HG03159 (cell line): Measurements from ENCODE around the gene ZMIZ1.

Experiments used
- ATAC-seq: cut with Tn5 transposase; IDR thresholded peaks from one replicate; pipeline ENCODE4 v1.9.1; 2021; ENCODE audit warnings: mild to moderate bottlenecking, moderate library complexity; ENCODE audit not compliant: unreplicated experiment

Gene ZMIZ1

DNA sequence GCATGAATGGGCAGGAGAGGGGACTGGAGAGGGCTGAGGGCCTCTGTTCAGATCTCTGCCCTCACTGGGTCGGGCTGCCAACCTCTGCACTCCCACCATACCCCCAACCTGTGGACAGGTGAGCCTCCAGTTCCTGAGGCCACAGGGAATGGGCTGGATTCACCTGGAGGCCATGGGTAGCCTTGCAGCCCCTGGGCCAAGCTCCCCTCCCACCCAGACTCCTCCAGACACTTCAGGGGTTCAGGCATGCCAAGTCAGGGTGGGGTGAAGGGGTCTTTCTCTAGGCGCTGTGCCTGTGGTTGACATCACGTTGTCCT is 80.5 kb downstream of the ZMIZ1 start:
- no peak for ATAC-seq

DNA sequence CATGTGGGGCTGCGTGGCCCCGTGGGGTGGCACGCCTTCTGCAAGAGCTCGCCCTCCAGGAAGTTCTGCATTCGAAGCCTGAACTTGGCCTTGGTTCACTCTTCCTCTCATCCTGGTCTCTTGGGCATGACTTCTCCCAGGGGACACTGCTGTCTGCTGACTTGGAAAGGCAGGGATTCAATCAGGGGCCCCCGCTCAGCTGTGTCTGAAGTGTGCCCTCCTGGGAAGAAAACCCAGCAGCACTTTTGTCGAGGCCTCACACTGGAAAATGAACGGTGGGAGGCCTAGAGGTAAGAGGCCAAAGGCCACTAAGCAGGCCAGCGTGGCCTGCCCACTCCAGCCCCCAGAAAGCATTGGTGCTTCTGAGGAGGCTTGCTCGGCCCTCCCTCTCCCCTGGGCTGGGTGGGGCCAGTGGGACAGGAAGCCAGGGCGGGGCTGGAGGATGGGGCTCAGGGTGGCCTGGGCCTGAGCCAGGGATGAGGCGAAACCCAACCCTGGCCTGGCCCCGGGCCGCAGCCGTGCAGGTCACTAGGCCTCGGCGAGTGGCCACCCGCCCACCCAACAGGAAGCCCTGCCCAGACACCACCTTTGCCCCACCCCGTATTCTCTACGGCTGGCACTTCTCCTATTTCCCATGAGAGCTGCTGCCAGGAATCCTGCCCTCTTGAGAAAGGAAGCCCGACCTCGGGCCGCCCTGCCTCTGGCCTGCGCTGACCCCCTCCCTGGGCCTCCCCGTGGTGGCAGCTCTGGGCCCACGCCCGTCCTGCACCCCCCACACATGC is 81.1 kb downstream of the ZMIZ1 start:
- peak; percentile 73 for ATAC-seq

DNA sequence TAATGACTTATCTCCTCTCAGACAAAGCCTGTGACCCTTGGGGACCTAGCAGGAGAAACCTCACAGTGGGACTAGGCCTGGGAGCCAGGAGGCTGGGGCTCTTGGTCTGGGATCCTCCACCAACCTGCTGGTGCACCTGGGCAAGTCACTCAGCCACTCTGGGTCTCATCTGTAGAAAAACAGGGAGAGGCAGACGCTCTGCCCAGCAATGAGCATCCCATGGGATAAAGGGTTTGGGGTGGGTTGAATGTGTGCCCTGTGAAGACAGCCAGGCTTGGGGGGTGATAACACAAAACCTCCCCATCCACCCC is 81.6 kb downstream of the ZMIZ1 start:
- no peak for ATAC-seq

DNA sequence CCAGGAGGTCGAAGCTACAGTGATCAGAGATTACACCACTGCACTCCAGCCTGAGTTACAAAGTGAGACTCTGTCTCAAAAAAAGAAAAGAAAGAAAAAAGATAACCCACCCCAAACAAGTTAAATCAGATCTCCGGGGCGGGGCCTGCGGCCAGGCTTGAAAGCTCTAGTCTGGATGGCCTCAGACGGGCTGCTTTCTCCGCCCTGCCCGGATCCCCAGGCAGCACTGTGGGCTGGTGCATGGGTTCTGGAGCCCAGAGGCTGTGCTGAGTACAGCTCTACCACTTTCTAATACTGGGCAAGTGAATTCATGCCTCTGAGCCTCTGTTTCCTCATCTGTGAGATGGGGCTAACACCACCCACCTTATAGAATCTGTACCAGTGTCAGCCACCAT is 83.7 kb downstream of the ZMIZ1 start:
- ATAC-seq = no peak

DNA sequence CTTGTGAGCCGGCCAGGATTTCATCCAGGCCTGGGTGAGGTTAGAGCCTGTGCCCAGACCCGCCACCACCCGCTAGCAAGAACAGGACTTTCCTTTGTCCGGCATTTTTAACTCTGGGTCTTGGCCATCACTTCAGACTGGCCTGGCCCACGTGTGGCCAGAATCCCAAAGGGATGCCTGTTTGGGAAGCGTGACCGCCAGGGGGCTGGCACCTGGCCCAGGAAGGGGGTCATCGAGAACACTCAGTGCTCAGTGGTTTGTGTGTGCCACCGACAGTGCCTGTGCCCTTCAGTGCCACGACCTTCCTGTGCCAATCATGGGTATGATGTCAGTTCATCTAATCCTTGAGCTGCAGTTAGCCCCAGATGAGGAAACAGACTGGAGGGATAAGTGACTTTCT is 85.0 kb downstream of the ZMIZ1 start:
- ATAC-seq = no peak

DNA sequence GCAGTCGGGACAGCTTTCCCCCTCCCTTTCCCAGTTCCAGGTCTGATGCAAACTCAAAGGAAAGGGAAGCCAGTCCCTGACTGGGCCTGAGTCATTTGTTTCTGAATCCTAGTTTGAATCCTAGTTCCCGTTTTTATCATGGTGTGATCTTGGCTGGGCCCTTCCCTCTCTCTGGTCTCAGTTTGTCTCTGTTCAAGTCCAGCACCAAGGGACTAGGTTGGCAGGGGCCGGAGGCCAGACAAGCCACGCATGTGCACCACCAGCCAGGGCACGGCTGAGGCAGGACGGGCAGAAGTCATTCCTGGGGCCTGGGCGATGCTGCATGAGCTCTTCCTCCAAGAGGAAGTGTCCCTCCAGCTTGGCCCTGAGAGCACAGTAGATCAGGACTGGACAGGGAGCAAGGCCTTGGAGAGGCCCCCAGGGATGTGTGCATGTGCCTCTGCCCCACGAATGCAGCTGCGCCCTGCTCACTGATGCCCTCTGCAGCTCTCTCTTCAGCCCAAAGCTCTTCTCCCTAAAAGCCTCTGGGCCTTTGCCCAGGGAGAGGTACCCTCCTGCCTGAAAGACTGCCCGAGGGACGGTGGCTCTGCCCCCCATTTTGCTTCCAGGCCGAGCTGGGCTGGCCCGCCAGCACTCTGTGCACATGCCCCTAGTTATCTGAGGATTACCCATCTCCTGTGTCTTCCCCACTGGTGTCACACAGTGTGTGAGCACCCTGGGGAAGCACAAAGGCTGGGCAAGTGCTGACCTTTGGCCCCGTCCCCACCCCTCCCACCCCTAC is 86.7 kb downstream of the ZMIZ1 start:
- no peak for ATAC-seq

DNA sequence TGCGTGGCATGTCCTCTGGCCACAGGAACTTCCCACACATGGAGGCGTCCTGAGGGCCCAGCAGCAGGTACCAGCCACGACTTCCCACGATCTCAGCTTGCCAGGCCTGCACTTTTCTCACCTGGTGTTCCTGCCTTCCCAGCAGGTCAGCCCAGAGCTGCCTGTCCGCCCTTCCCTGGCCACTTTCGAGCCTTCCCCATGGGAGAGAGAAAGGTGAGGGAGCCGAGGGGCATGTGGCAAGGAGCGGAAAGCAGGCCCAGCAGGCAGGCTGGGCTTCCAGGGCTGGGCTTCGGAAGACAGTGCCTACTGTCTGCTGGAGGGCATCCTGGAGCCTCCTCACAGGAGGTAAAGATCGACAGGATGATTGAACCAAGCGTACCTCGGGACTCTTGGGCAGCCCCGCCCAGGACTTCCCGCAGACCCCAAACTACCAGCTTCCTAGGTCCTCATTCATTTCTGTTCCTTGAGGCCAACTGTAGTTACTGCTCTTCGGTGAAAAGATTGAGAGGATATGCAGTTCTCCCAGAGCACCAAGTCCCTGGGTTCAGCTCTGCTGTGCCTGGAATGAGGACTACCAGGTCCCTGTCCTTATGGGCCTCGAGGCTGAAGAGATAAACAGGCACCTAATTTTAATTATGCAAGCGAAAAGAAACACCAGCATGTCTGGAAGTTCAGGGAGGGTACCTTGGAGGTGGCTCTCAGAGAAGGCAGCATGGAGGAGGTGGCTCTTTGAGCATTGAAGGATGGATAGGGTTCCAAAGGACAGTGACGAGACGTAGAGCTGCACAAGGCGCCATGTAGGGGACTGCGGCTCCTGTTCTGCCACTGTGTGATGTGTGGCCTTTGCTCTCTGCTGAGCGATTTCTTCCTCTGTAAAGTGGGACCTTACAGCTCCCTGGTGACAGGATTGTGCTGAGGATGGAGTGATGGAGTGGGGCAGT is 87.8 kb downstream of the ZMIZ1 start:
- no peak for ATAC-seq

DNA sequence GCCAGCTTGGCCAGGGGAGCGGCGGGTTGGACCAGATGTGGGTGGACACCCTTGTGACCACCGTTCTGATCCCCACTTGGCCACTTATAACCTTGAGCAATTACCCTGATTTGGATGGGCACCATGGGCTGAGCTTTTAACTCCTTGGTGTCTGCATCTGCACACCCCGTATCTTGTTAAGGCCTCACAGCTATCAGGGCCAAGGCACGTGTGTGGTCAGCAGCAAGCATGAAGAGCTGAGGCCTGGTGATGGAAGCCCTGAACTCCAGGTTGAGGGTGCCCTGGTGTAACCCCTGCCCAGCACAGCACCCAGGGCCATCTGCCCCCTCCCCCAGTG is 89.2 kb downstream of the ZMIZ1 start:
- no peak for ATAC-seq

DNA sequence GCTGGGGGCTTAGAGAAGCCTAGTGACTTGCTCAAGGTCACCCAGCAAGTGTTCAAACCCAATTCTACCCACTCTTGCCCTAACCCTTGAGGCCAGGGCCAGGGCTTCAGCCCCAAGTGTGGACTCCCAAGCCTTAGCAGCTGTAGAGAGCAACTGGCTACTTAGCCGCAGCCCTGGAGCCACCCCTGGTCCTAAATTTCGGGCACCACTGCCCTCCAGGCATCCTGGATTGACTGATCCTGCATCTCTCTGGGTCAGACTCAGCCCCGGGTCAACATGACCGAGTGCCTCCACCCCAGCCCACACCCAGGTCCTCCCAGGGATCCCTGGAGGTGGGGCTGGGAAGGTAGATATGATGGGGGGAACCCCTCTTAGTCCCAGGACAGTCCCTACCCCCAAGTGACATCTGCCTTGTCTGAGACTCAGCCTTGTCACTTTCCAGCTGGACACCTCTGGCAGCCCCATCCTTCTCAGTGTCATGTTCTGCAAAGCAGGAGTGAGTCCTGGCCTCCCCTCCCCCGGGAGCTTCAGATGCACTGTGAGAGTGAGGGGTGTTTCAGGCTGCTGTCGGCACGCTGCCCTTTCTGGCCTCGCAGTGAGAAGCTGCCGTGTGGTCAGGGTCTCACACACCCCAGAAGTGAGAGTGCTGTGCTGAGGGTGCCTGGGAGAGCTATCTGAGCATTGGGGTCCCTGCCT is 89.8 kb downstream of the ZMIZ1 start:
- no peak for ATAC-seq

DNA sequence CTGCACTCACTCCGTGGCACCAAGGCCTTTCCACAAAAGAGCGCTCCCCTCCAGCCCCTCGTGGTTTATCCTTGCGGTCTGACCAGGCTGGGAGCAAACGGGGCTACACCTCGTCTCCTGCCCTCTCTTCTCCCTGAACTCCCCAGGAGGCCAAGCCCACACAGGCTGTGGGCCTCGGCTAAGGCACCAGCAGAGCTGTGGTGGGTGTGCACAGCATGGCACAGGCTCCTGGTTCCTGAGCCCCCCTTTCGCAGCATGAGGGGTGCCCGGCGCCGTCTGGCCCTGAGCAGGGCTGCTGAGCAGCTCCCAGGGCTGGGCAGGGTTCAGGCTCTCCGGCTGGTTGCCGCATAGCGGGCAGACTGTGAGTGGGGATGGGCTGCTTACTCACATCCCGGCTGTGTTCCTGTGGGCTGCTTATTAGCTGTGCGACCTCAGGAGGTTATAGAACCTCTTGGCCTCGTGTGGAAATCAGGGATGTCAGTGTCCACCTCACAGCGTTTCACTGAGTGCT is 90.4 kb downstream of the ZMIZ1 start:
- ATAC-seq = no peak

DNA sequence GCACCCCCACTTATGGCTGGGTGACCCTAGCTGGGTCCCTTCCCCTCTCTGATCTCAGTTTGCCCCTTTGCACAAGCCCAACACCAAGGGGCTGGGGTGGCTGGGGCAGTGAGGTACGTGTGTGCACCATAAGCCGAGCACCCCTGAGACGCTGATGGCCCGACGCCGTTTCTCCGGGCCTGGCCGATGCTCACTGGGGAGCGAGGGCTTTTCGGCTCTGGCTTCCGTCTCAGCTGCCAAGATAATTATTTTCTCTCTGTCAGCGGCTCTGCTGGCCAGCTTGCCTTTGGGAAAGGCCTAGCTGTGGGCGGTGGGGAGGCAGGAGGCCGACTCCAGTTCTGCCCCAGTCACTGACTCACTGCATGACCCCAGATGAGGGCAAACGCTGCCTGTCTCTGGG is 91.0 kb downstream of the ZMIZ1 start:
- no peak for ATAC-seq

DNA sequence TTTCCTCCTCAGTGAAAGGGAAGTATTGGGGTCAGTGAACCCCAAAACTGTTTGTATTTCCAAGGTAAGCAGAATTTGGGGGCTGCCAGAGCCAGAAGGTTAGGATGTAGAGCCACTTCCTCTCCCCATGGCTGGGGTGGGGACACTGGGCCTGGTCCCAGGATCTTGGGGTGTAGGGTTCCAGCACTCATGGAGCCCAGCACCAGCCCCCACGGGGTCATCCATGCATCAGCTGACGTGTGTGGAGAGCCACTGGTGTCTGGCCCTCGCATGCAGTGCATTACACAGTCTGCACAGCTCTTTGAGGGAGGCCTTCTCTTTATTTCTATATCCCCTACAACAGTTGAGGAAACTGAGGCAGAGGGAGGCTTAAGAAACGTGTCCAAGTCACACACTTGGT is 91.4 kb downstream of the ZMIZ1 start:
- ATAC-seq = no peak

DNA sequence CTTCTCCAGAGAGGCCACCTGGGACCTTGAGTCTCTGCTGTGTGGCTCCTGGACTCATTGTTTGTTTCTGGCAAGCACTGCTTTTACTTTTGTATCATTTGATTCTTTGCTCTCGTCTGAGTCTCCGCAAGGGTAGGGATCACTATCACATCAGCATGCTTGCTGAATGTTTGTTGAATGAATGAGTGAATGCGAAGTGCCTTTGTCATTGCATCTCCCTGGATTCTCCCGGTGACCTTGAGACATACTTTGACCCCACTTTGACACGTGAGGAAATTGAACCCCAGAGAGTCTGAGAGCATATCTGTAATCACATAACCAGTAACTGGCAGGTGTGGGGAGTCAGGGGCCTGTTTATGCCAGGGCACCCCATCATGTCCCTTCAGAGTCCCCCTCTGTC is 92.8 kb downstream of the ZMIZ1 start:
- ATAC-seq = no peak

DNA sequence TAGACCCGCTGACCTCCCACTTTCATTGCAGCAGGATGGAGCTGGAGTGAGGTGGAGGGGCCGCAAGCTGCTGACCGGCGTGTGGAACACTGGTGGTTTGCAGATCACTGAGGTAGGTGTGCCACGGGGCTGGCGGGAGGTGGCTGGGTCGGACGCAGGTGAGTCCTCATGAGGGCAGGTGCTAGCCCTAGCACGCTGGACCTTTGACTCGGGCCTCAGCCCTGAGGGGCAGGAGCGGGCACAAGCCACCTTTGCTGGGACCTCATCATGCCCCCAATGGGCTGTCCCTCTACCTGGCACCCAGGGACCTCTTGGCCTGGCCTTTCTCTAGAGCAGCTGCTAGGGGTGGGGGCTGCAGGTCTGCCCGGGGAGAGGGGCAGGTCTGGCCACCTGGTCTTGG is 93.3 kb downstream of the ZMIZ1 start:
- ATAC-seq = no peak

DNA sequence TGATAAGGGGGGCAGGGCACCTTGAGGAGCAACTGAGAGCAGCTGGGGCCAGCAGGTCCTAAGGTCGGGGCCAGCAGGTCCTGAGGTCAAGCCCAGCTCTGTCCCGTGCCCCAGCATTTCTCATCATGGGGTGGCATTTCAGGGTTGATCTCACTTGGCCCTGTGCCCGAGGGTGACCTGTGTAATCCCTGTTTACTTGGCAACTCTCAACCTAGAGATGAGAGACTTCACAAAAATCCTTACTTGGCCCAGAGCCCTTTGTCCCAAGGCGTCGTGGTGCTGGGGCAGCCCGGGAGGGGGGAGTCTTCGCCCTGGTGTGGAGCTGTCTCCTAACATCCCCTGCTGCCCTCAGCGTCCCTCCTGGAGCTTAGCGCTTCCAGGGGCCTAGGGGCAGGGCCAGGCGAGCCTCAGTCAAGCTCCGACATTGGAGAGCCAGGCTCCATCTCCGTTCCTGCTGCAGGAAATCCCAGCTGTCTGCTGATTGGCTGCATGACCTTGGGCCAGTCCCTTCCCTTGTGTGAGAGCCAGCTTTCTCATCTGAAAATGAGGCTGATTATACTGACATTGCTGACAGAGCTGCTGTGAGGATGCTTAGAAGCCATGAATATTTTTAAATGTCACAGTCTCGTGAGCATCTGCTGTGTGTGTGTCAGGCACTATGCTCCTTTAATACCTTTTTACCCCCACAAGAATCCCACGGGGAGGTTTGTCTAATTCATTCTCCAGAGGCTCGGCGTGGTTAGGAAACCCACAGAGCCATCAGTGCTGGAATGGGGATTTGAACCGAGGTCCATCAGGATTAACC is 94.3 kb downstream of the ZMIZ1 start:
- ATAC-seq = no peak

DNA sequence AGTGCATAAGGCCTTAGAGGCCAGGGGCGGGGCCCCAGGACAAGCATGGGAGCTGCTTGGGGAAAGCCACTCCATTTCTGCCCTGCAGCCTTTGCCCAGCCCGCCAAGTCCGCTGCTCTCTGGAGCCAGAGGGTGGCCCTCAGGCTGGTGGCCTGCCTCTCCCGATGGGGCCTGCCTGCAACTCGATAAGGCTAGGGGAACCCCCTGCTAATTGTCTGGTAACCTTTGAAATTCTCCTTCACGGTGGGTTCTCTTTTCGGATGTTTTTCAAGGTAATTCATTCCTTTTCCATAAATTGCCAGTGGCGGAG is 94.9 kb downstream of the ZMIZ1 start:
- ATAC-seq = no peak

DNA sequence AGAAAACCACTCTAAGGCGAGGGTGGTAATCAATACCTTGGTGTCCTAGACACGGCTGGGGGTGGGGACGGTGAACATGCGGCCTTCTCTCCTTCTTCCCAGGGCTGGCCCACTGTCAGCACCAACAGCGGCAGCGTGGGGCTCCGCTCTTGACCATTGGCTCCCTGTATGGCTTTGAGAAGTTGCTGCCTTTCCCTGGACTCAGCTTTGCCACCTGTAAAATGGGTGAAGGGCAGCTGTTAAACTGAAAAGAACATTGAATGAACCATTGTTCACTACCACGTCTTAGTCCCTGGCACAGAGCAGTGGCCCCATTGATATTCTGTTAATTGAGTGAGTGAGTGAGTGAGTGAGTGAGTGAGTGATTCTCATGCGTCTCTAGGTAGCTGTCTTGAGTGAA is 95.3 kb downstream of the ZMIZ1 start:
- ATAC-seq = no peak

DNA sequence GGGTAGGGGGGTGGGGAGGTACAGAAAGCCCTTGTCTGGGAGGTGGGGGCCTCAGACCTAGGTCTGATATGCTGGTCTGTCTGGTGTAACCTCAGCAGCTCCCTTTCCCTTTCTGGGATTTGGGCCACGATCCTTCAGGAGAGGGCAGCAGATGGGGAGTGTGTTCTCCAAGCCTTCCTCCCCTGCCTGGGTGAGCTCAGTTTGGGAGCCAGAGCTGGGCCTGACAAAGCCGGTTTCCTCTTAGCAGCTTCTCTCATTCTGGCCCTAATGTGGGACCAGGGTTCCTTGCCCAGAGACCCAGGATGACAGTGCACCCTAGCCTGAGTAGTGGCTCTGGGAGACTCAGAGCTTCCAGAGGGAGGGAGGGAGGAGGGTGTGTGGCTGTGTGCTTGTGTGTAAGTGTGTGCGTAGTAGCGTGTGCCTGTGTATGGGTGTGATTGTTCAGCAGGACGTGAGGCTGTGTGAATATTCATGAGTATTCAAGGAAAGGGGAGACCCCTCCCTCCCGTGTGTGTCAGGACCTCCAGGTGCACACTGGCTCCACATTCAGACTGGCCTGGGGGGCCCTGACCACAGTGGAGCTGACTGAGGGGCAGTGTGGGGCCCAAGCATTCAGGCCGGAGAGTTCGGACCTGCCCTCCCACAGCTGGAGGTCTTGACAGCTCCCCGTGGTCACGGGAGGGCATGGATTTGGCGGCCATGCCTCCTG is 96.5 kb downstream of the ZMIZ1 start:
- no peak for ATAC-seq

DNA sequence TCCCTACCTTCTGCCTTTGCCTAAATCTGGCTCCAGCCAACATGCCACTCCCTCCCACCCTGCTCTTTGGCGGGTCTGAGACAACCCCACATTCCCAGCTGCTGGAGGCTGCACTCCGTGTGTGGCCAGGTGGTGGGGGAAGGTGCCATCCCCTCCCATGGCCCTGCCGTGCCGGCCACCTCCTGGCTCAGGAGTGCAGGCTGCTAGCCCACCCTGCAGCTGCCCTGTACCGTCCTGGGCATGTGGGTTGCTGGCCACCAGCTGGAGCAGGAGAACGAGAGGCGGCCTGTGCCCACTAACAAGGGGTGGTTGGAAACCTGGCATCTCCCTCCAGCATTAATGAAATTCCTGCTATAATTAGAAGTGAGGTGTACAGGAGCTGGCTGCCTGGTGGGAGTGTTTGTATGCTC is 97.6 kb downstream of the ZMIZ1 start:
- no peak for ATAC-seq

DNA sequence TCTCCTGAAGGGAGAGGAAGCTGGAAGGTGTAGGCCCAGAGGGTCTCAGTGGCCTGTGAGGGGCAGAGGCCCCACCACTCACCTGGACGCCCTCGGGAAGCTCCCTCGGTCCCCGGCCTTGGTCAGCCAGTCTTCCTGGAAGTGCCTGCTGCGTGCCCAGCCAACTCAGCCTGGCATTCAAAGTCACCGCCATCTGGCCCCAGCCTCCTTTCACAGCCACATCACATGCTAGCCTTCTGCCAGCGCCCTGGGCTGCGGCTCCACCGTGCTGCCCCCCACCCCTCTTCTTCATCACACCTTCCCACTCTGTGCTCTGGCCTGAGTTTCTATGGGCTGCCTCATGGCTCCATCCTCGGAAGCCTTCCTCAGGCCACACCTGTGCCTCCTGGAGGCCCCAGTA is 98.0 kb downstream of the ZMIZ1 start:
- ATAC-seq = no peak
